Natural killer cell (primary cell): ENCODE data around the gene PSMC3IP. TPM values are rescaled to one million over a fixed set of nuclear protein-coding genes. Genes with fewer than 3 reads are reported as not detected.
A peak's percentile ranks its signal among the peaks of the same experiment; 100 is the strongest.
"Not testable (repeated sequence)": the region's sequence is repeated elsewhere in the genome, so short reads cannot be mapped to it uniquely, and the experiment has no call there.

ENCODE experiments used
- ATAC-seq, 3 donors: fragments of 150-1000 bp in 2 of 3; fragments of 200-7000 bp in 1 of 3; cut with Tn5 transposase; 1 replicate in 1 of 3; 2 replicates in 2 of 3; pipeline ENCODE4 v1.10.0; 2021; ENCODE audit warnings: mild to moderate bottlenecking in 2 of 3, moderate library complexity in 2 of 3
- DNase-seq, 2 donors: peaks; one replicate each; pipeline versions ENCODE4 v3.0.0 to v3.0.0-alpha.2; 2013 to 2021; ENCODE audit warnings: mixed read lengths in 1 of 2
- H3K27ac ChIP-seq: one replicate; pipeline ENCODE4 v1.5.1; 2013; ENCODE audit warnings: mild to moderate bottlenecking, low read length
- H3K27me3 ChIP-seq: one replicate; pipeline ENCODE4 v1.6.1; 2013; ENCODE audit warnings: low read length; ENCODE audit not compliant: control insufficient read depth, insufficient read depth
- H3K36me3 ChIP-seq: one replicate; pipeline ENCODE4 v1.6.1; 2013; ENCODE audit warnings: low read length; ENCODE audit not compliant: control insufficient read depth, insufficient read depth
- H3K4me1 ChIP-seq: one replicate; pipeline ENCODE4 v1.6.1; 2013; ENCODE audit warnings: low read length; ENCODE audit not compliant: control insufficient read depth, insufficient read depth
- H3K4me3 ChIP-seq: one replicate; pipeline ENCODE4 v1.5.1; 2013; ENCODE audit warnings: low read length
- H3K9me3 ChIP-seq: one replicate; pipeline ENCODE4 v1.6.1; 2013; ENCODE audit warnings: low read length; ENCODE audit not compliant: control insufficient read depth, insufficient read depth
- H3K27ac Mint-ChIP-seq, 2 donors: one replicate each; pipeline ENCODE4 v1.8.0; 2022; ENCODE audit warnings: mild to moderate bottlenecking in 2 of 2, mixed read lengths in 2 of 2, moderate library complexity in 1 of 2
- H3K27me3 Mint-ChIP-seq, 2 donors: one replicate each; pipeline ENCODE4 v1.8.0; 2022; ENCODE audit warnings: low read depth in 2 of 2, mixed read lengths in 2 of 2
- H3K36me3 Mint-ChIP-seq: one replicate; pipeline ENCODE4 v1.8.0; 2022; ENCODE audit warnings: mixed read lengths
- H3K4me1 Mint-ChIP-seq, 2 donors: one replicate each; pipeline ENCODE4 v1.8.0; 2022; ENCODE audit warnings: mixed read lengths in 2 of 2
- H3K4me3 Mint-ChIP-seq: one replicate; pipeline ENCODE4 v1.8.0; 2022; ENCODE audit warnings: mild to moderate bottlenecking, moderate library complexity, mixed read lengths
- H3K9me3 Mint-ChIP-seq, 2 donors: one replicate each; pipeline ENCODE4 v1.8.0; 2022; ENCODE audit warnings: mixed read lengths in 2 of 2
- CTCF ChIP-seq: fragments of 200-600 bp; IDR thresholded peaks from one replicate; pipeline ENCODE4 v1.8.0; 2022; ENCODE audit warnings: antibody characterized with exemption
- WGBS: methylation state at CpG from one replicate; pipeline ENCODE4 v1.1.7; 2013; ENCODE audit warnings: missing lambda C conversion rate; ENCODE audit not compliant: insufficient coverage; 5-methylcytosine and 5-hydroxymethylcytosine counted together
- intact Hi-C: fragments of 100-400 bp; cut with micrococcal nuclease; formaldehyde crosslinking; loops from one replicate; pipeline ENCODE4 v1.14.2; 2022
- total RNA-seq, 4 donors: library from RNA; stranded (reverse); fragments of 120-200 nt in 1 of 4; gene quantifications; one replicate each; pipeline versions ENCODE4 v1.2.3 to v1.2.4, GENCODE V29; 2013 to 2022

Gene PSMC3IP
- total RNA-seq, 3 donors from 2014 or later (not counting 1 experiment from before 2014, with no cell fraction given): 5.0 to 6.2 (median 5.7) TPM

DNA sequence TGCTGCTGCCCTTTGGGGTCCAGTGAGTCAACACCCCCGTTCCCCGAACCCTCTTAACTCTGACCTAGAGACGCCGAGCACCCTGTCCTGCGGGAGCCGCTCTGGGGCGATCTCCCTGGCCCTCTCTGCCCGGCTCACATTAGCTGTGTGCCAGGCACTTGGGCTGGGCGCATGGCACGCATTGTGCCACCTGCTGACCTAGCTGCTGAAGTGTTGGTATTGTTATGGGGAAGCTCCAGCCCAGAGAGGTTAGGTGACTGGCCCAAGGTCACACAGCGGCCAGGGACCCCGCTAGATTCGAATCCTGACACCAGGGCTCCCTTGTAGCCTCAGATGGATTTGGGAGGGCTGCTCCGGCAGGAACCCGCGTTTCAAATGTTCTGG, 23.7 kb downstream of the PSMC3IP start:
- Histone ChIP-seq H3K4me3 (peak overlapping the region; percentile 86), H3K27me3 (no peaks in the 10 kb centered on the region), H3K27ac (peak overlapping the region; percentile 94), H3K36me3 (no peaks in the 10 kb centered on the region), H3K9me3 (no peaks in the 10 kb centered on the region), H3K4me1 (peaks cover 33% of the 10 kb centered on the region)
- no peak for TF ChIP-seq CTCF
- peak in 1 of 2 donors; percentile 54 for DNase-seq
- intact Hi-C loops: loop anchor here (2.0 kb wide), 1 partner anchor 17 kb away; the partner anchor contains the start of gene NAGLU
- peak in 1 of 3 donors; percentile 16 for ATAC-seq
- Mint-ChIP-seq H3K36me3 (no peaks in the 10 kb centered on the region), H3K27ac (peak overlapping the region; percentile 82 to 91), H3K4me1 (peaks cover 16 to 41% of the 10 kb centered on the region in 2 donors), H3K4me3 (peak overlapping the region; percentile 91), H3K27me3 (no peaks in the 10 kb centered on the region), H3K9me3 (no peaks in the 10 kb centered on the region)
- 67% methylated on average over 16 of the region's 16 CpGs for WGBS

DNA sequence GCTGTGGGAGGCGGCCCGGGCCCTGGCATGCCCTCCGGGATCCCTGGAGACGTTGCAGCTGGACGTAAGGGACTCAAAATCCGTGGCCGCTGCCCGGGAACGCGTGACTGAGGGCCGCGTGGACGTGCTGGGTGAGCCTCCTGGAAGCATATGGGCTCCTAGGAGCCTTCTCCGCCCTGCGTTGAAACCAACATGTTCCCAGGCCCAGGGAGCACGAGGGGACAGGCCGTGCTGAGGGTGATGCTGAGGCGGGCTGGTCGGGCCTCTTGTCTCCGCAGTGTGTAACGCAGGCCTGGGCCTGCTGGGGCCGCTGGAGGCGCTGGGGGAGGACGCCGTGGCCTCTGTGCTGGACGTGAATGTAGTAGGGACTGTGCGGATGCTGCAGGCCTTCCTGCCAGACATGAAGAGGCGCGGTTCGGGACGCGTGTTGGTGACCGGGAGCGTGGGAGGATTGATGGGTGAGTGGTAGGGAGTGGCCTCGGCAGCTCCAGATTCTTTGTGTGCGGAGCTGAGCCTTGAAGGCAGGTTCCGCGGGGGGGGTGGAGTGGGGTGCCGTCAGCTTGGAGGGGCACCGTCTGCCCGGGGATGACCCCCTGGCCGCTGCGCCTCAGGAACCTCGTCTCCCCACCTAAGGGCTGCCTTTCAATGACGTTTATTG, 24.2 kb downstream of the PSMC3IP start:
- DNase-seq (no peak), ATAC-seq (no peak)
- WGBS: 95% methylated on average over 45 of the region's 45 CpGs
- Mint-ChIP-seq H3K36me3 (no peaks in the 10 kb centered on the region), H3K27ac (peak overlapping the region in 1 of 2 donors; percentile 91), H3K4me3 (peak overlapping the region; percentile 91), H3K4me1 (peaks cover 18 to 43% of the 10 kb centered on the region in 2 donors), H3K27me3 (no peaks in the 10 kb centered on the region), H3K9me3 (no peaks in the 10 kb centered on the region)
- no peaks in the 10 kb centered on the region for H3K36me3 ChIP-seq
- no peak overlapping the region for H3K27ac ChIP-seq
- H3K4me3 ChIP-seq: no peak overlapping the region
- intact Hi-C loops: no loop called here
- H3K27me3 ChIP-seq: no peaks in the 10 kb centered on the region
- TF ChIP-seq CTCF: no peak
- peaks cover 37% of the 10 kb centered on the region for H3K4me1 ChIP-seq
- no peaks in the 10 kb centered on the region for H3K9me3 ChIP-seq

DNA sequence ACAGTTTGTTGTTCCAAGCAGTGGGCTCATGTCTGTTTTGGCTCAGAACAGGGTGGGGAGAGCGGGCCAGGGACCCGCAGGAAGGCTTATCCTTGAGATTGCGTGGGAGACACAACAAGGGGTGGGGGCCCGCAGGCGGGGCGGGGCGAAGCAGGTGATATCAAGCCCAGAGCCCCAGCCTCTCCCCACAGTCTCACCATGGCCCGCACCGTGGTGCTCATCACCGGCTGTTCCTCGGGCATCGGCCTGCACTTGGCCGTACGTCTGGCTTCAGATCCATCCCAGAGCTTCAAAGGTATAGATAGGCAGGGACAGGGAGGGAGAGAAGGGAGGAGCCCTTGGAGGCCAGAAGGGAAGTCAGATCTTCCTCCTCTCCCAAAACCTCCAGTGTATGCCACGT, 24.8 kb downstream of the PSMC3IP start, which contains the start of gene HSD17B1:
Gene HSD17B1 (plus strand): TSS at position 188 of the 400 bp plus-strand sequence. CDS start 11 bp downstream, at position 199.
- H3K9me3 ChIP-seq, H3K9me3 Mint-ChIP-seq, H3K4me3 ChIP-seq, ATAC-seq, H3K36me3 ChIP-seq, H3K27me3 ChIP-seq, intact Hi-C loops, H3K27ac ChIP-seq, H3K36me3 Mint-ChIP-seq, DNase-seq, H3K27me3 Mint-ChIP-seq: not testable (repeated sequence)
- peak within 1 kb of the TSS in 1 of 2 donors; percentile 91 for H3K27ac Mint-ChIP-seq
- H3K4me1 Mint-ChIP-seq: peaks cover 18 to 43% of the 10 kb centered on the region in 2 donors
- peaks cover 42% of the 10 kb centered on the region for H3K4me1 ChIP-seq
- peak within 1 kb of the TSS; percentile 91 for H3K4me3 Mint-ChIP-seq
- 97% methylated on average over 15 of the region's 15 CpGs for WGBS

GRCh38 chr17:42548993-42549755, 28.4 kb downstream of the PSMC3IP start:
- no peaks in the 10 kb centered on the region for H3K36me3 Mint-ChIP-seq
- no peak overlapping the region for H3K27ac Mint-ChIP-seq
- H3K4me3 Mint-ChIP-seq: peak overlapping the region; percentile 65
- no peak for ATAC-seq
- Histone ChIP-seq H3K9me3 (no peaks in the 10 kb centered on the region), H3K27me3 (no peaks in the 10 kb centered on the region), H3K36me3 (no peaks in the 10 kb centered on the region), H3K4me1 (peaks cover 25% of the 10 kb centered on the region), H3K27ac (no peak overlapping the region), H3K4me3 (no peak overlapping the region)
- intact Hi-C loops: no loop called here
- WGBS: 77% methylated on average over 10 of the region's 14 CpGs
- H3K4me1 Mint-ChIP-seq: peaks cover 9 to 28% of the 10 kb centered on the region in 2 donors
- TF ChIP-seq CTCF: no peak
- H3K9me3 Mint-ChIP-seq: no peaks in the 10 kb centered on the region
- no peak for DNase-seq
- no peaks in the 10 kb centered on the region for H3K27me3 Mint-ChIP-seq
